Thoracic aorta (tissue), 2 donors: ENCODE data around the gene MED9. TPM values are rescaled to one million over a fixed set of nuclear protein-coding genes. Genes with fewer than 3 reads are reported as not detected.

ENCODE experiments used
- ATAC-seq: fragments of 150-250 bp; one replicate; pipeline ENCODE4 v1.8.0; 2017; ENCODE audit warnings: low read depth; ENCODE audit not compliant: insufficient number of reproducible peaks, low FRiP score
- DNase-seq: peaks from one replicate; pipeline ENCODE4 v3.0.0-alpha.2; 2020; ENCODE audit warnings: low spot score
- H3K27ac ChIP-seq, 2 donors: fragments of 200-600 bp; sonication (generic); 1 replicate in 1 of 2; 2 replicates in 1 of 2; pipeline ENCODE4 v1.5.1; 2016; ENCODE audit warnings: mild to moderate bottlenecking in 2 of 2, moderate library complexity in 2 of 2
- H3K27me3 ChIP-seq: fragments of 200-600 bp; sonication (generic); replicated peaks from 2 replicates; pipeline ENCODE4 v1.6.0; 2016; ENCODE audit warnings: mild to moderate bottlenecking; ENCODE audit not compliant: insufficient read depth
- H3K36me3 ChIP-seq: fragments of 200-600 bp; sonication (generic); one replicate; pipeline ENCODE4 v1.5.1; 2016
- H3K4me1 ChIP-seq, 2 donors: fragments of 200-600 bp; sonication (generic); 1 replicate in 1 of 2; 2 replicates in 1 of 2; pipeline versions ENCODE4 v1.5.1 to v1.6.0; 2016; ENCODE audit warnings: low read depth in 2 of 2, mild to moderate bottlenecking in 1 of 2; ENCODE audit not compliant: control insufficient read depth in 1 of 2
- H3K4me3 ChIP-seq: fragments of 200-600 bp; sonication (generic); 2 replicates; pipeline ENCODE4 v1.5.1; 2016; ENCODE audit warnings: mild to moderate bottlenecking
- H3K9me3 ChIP-seq: fragments of 200-600 bp; sonication (generic); 2 replicates; pipeline ENCODE4 v1.5.1; 2016
- total RNA-seq, 2 donors: library from RNA; depleted of rRNA; stranded (reverse); fragments of >200 nt; gene quantifications; one replicate each; pipeline versions ENCODE4 v1.1.0 to v1.2.3, GENCODE V29; 2016
- TF ChIP-seq, protein P1 (sequence below): fragments of 200-600 bp; sonication (generic); IDR thresholded peaks from one replicate; pipeline ENCODE4 v1.5.1; 2019; ENCODE audit warnings: antibody characterized with exemption

Gene MED9
- total RNA-seq, 2 donors from 2014 or later, result 6.6 to 15.2 TPM

DNA sequence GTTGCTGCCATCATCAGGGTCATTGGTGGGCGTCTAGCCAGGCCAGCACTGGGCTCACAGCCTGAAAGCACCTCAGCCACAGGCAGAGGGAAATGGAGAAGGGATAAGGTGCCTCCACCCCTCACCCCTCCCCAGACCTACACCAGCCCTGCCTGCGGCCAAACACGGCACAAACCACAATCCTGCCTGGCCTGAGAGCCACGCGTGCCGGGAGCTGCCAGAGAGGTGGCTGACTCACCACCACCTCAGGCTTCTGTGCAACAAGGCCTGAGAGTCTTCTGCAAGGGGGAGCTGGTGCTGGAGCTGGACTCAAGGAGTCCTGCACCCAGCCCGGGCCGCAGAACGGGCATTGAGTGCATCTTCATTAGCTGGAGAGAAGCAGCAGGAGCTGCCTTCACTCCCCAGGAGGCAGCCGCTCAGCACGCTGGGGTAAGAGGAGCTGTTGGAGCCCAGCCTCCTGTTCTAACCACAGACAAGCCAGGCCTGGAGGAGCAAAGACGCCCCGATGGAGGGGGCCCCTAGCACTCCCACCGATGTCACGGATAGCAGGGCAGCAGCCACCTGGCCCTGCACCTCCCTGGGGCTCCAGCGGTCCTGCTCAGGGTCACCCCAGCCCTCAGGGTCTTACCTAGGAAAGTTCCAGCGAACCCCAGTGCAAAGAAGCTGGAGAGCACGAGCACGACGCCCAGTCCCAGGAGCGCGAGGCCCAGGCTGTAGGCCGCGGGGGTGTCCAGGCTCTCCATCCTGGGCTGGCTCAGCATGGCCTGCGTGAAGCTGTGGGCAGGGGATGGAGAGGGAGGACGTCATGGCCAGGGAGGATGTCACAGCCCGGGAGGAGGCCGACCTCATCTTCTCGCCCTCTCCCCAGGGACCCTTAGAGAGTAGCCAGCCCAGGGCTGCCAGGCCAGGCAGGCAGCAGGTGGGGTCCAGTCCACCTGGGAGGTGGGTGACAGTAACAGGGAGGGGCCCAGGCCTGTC is 35.4 kb downstream of the MED9 start:
- no peak for DNase-seq
- Histone ChIP-seq H3K9me3 (no peaks in the 10 kb centered on the region), H3K4me3 (no peak overlapping the region), H3K36me3 (no peaks in the 10 kb centered on the region), H3K4me1 (peaks cover 3 to 9% of the 10 kb centered on the region in 2 donors), H3K27me3 (no peaks in the 10 kb centered on the region), H3K27ac (no peak overlapping the region)
- no peak for ATAC-seq
- TF ChIP-seq, protein P1, sequence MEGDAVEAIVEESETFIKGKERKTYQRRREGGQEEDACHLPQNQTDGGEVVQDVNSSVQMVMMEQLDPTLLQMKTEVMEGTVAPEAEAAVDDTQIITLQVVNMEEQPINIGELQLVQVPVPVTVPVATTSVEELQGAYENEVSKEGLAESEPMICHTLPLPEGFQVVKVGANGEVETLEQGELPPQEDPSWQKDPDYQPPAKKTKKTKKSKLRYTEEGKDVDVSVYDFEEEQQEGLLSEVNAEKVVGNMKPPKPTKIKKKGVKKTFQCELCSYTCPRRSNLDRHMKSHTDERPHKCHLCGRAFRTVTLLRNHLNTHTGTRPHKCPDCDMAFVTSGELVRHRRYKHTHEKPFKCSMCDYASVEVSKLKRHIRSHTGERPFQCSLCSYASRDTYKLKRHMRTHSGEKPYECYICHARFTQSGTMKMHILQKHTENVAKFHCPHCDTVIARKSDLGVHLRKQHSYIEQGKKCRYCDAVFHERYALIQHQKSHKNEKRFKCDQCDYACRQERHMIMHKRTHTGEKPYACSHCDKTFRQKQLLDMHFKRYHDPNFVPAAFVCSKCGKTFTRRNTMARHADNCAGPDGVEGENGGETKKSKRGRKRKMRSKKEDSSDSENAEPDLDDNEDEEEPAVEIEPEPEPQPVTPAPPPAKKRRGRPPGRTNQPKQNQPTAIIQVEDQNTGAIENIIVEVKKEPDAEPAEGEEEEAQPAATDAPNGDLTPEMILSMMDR, result no peak

DNA sequence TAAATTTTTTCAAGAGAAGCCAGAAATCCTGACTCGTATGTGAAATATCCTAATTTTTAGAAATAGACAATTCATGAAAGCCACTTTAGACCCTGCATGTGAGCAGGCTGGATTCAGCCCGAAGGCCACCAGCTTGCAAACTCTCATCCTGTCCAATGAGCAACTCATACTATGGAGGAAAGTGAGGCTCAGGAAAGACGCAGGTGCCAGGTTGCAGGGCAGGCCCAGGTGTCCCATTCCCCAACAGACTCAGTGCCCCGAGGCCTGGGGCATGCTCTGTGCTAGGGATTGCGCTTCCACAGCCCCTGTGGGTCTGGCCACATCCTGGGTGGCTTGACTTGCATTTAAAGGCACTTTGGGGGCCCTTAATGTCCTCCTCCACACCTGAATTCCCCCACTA is 36.1 kb downstream of the MED9 start:
- Histone ChIP-seq H3K4me3 (no peak overlapping the region), H3K4me1 (peaks cover 3 to 9% of the 10 kb centered on the region in 2 donors), H3K36me3 (no peaks in the 10 kb centered on the region), H3K9me3 (no peaks in the 10 kb centered on the region), H3K27ac (no peak overlapping the region), H3K27me3 (no peaks in the 10 kb centered on the region)
- TF ChIP-seq, protein P1, result no peak
- no peak for DNase-seq
- no peak for ATAC-seq

DNA sequence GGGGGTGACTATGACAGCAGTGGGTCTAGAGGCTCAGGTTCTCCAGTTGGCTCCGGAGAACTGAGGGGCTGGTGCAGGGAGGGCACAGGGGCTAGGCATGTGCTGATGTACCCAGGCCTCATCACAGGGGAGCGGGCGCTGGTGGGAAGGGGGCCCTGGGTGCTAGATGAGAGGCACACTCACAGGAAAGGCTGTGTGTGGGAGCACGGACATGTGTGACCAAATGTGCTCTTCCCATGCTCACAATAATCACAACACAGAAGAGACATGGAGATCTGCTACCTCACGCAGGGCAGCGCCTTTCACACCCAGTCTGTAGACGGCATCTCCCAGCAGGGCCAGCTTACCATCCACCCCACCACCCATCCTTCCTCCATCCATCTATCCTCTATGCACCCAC is 36.8 kb downstream of the MED9 start:
- TF ChIP-seq, protein P1, result no peak
- Histone ChIP-seq H3K9me3 (no peaks in the 10 kb centered on the region), H3K36me3 (no peaks in the 10 kb centered on the region), H3K27ac (no peak overlapping the region), H3K4me3 (no peak overlapping the region), H3K4me1 (peaks cover 3 to 9% of the 10 kb centered on the region in 2 donors), H3K27me3 (no peaks in the 10 kb centered on the region)
- no peak for ATAC-seq
- DNase-seq, result no peak

DNA sequence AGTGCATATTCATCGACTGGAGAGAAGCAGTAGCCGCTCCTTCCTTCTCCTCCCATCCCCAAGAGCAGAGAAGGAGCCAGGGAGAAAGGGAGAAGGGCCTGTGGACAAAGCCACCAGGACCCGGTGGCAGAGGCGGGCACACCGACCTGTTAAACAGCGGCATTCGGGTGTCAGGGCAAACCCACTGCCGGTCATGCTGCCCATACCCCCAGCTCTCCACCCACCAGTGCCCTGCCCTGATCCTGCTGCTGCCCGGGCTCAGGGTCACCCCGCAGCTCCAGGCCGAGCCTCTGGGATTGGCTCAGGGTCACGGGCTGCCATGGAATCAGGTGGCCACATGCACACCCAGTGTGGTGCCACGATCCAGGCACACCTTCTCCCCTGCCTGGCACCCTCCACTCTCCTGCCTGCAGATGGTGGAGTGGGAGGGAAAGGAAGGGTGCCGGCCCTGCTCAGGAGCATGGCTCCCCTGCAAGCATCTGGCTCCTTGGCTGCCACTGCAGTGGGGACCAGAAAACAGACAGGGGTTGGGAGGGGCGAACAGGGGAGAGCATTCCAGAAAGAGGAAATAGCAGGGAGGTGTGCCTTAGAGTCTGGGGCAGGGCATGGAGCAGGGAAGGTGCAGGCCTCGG is 37.7 kb downstream of the MED9 start:
- DNase-seq (no peak), ATAC-seq (no peak)
- H3K4me3 ChIP-seq, result no peak overlapping the region
- H3K9me3 ChIP-seq, result no peaks in the 10 kb centered on the region
- peaks cover 3 to 9% of the 10 kb centered on the region in 2 donors for H3K4me1 ChIP-seq
- no peaks in the 10 kb centered on the region for H3K27me3 ChIP-seq
- no peak overlapping the region for H3K27ac ChIP-seq
- no peaks in the 10 kb centered on the region for H3K36me3 ChIP-seq
- TF ChIP-seq, protein P1, result no peak
